Activated naive CD8-positive, alpha-beta T cell (primary cell): ENCODE data around the gene TMCO4.
"Not testable (repeated sequence)": the region's sequence is repeated elsewhere in the genome, so short reads cannot be mapped to it uniquely, and the experiment has no call there.

ENCODE experiments used
- H3K27ac Mint-ChIP-seq: one replicate; pipeline ENCODE4 v1.8.0; 2021; ENCODE audit warnings: mixed read lengths
- H3K27me3 Mint-ChIP-seq: one replicate; pipeline ENCODE4 v1.8.0; 2021; ENCODE audit warnings: mixed read lengths
- H3K36me3 Mint-ChIP-seq: one replicate; pipeline ENCODE4 v1.8.0; 2021; ENCODE audit warnings: mixed read lengths
- H3K4me1 Mint-ChIP-seq: one replicate; pipeline ENCODE4 v1.8.0; 2021; ENCODE audit warnings: low read depth, mixed read lengths
- H3K4me3 Mint-ChIP-seq: one replicate; pipeline ENCODE4 v1.8.0; 2021; ENCODE audit warnings: mild to moderate bottlenecking, mixed read lengths
- H3K9me3 Mint-ChIP-seq: one replicate; pipeline ENCODE4 v1.8.0; 2021; ENCODE audit warnings: low read depth, mixed read lengths

The TMCO4 gene

DNA sequence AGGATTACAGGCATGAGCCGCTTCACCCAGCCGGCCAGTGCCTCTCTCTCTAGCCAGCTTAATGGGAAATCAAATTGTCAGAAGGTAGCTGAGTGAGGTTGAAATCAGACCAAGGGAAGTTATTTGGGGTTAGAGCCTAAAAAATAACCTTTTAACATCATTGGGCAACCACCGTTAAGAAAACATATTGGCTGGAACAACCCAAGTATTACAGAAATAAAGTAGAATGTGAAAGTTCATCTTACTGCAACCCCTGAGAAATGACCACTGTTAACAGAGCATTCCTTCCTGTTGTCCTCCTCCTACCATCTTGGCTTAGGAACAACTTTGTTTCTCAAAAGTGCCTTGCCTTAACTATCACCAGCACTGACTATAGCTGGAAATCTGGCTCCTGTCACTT lies 18.6 kb upstream of the TMCO4 start:
- no peaks in the 10 kb centered on the region for H3K9me3 Mint-ChIP-seq
- no peaks in the 10 kb centered on the region for H3K4me1 Mint-ChIP-seq
- H3K27me3 Mint-ChIP-seq = no peaks in the 10 kb centered on the region
- H3K4me3 Mint-ChIP-seq = no peak overlapping the region
- no peaks in the 10 kb centered on the region for H3K36me3 Mint-ChIP-seq
- H3K27ac Mint-ChIP-seq = no peak overlapping the region

DNA sequence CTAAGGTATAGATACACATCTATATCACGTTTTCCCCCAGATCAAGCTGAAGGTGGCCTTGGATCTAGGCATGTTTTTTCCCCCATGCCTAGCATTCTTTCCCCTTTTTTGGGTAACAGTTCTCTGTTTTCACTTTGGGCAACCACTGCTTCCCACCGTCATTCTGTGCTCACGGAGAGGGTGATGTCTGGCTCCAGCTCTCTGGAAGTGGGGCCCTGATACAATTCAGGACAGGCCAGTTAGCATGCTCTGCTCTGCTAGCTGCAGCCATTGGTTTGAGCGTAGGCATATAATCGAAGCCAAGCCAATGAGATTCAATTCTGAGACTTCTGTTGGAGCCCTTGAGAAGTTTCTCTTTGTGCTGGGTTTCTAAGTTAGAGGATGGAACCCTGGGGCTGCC lies 17.4 kb upstream of the TMCO4 start:
- Mint-ChIP-seq H3K9me3 (no peaks in the 10 kb centered on the region), H3K27ac (no peak overlapping the region), H3K4me1 (no peaks in the 10 kb centered on the region), H3K4me3 (no peak overlapping the region), H3K36me3 (no peaks in the 10 kb centered on the region), H3K27me3 (no peaks in the 10 kb centered on the region)

- H3K27me3 Mint-ChIP-seq, H3K36me3 Mint-ChIP-seq, H3K4me1 Mint-ChIP-seq, H3K4me3 Mint-ChIP-seq, H3K27ac Mint-ChIP-seq, H3K9me3 Mint-ChIP-seq: not testable (repeated sequence)
These were observed 17.0 kb upstream of the TMCO4 start for GRCh38 chr1:19816737-19817086.

DNA sequence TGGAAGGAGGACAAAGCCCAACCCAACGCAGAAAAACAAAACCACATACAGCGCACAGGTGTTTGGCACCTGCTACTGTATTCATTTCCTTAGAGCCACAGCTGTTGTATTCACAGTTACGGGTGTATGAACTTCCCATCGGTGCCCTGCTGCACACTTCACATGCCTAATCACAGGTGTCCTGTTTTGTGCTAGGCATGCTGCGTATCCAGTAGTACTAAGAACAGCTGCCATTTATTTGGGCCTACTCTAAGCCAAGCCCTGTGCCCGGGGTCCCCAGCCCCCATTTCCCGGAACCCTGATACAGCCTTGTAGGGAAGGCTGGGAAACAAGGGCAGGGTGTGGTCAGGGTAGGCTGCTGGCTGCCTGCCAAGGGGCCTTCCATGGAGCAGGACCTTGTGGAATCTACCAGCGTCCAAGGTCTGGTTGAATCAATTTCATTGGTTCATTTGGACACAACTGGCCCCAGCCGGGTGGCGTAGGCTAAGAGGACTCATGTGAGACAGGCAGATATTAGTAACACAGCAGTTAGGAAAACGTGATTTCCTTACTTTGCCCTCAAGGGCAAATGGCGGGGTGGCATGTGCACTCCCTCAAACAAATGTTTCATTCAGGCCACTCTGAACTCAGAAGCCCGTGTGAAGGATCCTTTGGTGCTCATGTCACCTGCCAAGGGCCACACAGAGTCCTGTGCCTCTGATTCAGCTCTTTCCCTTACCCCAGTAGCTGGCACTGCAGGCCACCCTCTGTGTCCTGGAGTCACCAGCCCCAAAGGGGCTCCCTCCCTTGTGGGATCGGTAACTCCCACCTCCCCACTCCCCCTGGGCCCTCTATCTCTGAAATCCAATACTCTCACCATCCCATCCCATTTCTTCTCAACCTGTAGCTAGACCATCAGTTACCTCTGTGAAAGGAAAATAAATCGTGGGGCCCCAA lies 16.4 kb upstream of the TMCO4 start:
- Mint-ChIP-seq H3K4me1 (no peaks in the 10 kb centered on the region), H3K27ac (no peak overlapping the region), H3K9me3 (no peaks in the 10 kb centered on the region), H3K27me3 (no peaks in the 10 kb centered on the region), H3K36me3 (no peaks in the 10 kb centered on the region), H3K4me3 (no peak overlapping the region)

DNA sequence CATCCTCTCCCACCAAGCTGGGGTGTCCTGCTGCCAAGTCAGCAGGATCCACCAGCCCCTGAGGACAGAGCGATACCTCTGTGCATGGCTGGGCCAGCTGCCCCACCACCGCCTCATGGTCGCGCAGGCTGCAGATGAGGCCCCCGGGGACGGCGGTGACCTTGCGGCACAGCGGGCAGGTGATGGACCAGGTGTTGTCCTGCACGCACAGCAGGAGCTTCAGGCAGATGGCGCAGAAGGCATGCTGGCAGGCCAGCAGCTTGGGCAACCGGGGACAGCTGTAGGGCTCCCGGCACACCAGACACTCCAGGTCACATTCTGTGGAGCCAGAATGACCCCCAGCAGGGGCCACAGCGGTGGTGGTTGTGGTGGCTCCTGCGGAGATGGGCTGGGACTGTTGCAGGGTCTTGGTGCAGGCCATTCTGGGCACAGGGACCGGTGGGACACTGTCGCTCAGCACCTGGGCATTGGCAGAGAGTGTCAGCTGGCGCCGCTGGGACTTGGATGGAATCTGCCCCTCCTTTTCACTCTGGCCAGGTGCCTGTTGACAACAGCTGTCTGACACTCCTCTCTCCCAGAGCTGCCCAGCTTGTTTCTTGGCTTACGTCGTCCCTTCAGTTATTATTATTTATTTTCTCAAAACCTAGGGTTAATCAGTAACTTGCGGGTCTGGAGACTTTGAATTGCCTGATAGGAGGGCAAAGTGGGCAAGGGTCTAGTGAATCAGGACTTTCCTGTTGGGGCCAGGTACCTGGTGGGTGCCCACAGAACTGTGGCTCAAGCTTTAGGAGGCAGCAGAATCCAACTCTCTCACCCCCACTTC lies 15.2 kb upstream of the TMCO4 start, which contains the start of gene RNF186:
Gene RNF186, minus strand, starts transcription at position 603 of the 823 bp plus-strand sequence. Its CDS starts 182 bp downstream, at position 421.
- Mint-ChIP-seq H3K27ac (no peak within 1 kb of the TSS), H3K4me1 (no peaks in the 10 kb centered on the region), H3K36me3 (no peaks in the 10 kb centered on the region), H3K27me3 (no peaks in the 10 kb centered on the region), H3K4me3 (no peak within 1 kb of the TSS), H3K9me3 (no peaks in the 10 kb centered on the region)

- H3K36me3 Mint-ChIP-seq = no peaks in the 10 kb centered on the region
- H3K4me1 Mint-ChIP-seq = no peaks in the 10 kb centered on the region
- no peak overlapping the region for H3K27ac Mint-ChIP-seq
- no peaks in the 10 kb centered on the region for H3K9me3 Mint-ChIP-seq
- no peak overlapping the region for H3K4me3 Mint-ChIP-seq
- no peaks in the 10 kb centered on the region for H3K27me3 Mint-ChIP-seq
These were observed 14.5 kb upstream of the TMCO4 start for GRCh38 chr1:19814244-19814661.

DNA sequence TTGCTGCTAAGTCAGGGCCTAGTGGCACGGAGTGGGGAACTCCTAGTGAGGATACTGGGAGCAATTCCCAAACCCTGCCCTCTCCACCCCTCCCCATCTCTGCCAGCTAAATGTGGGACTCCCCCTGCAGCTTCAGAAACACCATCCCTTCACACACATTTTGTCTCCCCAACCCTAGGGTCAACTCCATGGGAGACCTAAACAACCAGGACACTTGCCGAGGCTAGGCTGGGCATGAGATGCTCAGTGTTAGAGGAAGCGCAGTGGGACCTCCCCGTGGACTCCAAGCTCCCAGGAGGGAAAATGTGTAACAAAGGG lies 13.9 kb upstream of the TMCO4 start:
- no peak overlapping the region for H3K27ac Mint-ChIP-seq
- H3K4me1 Mint-ChIP-seq = no peaks in the 10 kb centered on the region
- no peaks in the 10 kb centered on the region for H3K9me3 Mint-ChIP-seq
- H3K36me3 Mint-ChIP-seq = no peaks in the 10 kb centered on the region
- no peaks in the 10 kb centered on the region for H3K27me3 Mint-ChIP-seq
- no peak overlapping the region for H3K4me3 Mint-ChIP-seq

DNA sequence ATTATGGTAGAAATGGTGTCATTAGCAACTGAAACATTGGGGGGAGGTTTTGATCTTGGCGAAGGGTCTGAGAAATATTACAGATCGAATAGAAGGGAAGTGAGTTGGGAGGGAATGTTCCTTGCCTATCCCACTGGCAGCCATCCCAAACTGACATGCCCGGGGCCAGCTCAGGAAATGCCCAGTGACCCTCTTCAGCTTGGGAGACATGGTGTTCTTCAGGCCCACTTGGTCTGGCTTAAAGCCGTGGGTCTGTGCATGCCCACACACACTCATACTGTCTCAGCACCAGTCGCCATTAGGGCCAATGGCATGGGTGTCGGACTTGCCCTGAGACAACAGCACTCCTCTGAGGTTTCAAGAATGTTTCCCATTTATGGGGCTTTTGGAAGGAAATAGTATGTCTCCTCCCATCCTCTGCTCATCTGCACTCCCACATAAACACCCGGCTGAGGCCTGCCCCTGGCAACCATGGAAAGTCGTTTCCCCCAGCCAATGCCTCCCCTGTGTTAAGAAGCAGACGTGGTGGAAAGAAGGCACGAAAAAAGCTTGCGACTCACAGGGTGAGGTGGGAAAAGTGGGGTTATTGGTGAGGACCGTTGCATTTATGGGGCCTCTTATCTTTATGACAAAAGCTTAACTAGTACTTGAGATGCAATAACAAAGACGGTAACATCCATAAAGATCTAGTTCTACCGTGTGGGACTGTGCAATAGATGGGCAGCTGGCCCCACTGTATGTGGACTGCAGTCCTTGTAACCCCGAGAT lies 13.3 kb upstream of the TMCO4 start:
- Mint-ChIP-seq H3K27me3 (no peaks in the 10 kb centered on the region), H3K36me3 (no peaks in the 10 kb centered on the region), H3K4me1 (no peaks in the 10 kb centered on the region), H3K9me3 (no peaks in the 10 kb centered on the region), H3K4me3 (no peak overlapping the region), H3K27ac (no peak overlapping the region)

GRCh38 chr1:19811206-19811851 lies 11.6 kb upstream of the TMCO4 start:
- Mint-ChIP-seq H3K4me3 (no peak overlapping the region), H3K9me3 (no peaks in the 10 kb centered on the region), H3K27ac (no peak overlapping the region), H3K27me3 (no peaks in the 10 kb centered on the region), H3K4me1 (no peaks in the 10 kb centered on the region), H3K36me3 (no peaks in the 10 kb centered on the region)

DNA sequence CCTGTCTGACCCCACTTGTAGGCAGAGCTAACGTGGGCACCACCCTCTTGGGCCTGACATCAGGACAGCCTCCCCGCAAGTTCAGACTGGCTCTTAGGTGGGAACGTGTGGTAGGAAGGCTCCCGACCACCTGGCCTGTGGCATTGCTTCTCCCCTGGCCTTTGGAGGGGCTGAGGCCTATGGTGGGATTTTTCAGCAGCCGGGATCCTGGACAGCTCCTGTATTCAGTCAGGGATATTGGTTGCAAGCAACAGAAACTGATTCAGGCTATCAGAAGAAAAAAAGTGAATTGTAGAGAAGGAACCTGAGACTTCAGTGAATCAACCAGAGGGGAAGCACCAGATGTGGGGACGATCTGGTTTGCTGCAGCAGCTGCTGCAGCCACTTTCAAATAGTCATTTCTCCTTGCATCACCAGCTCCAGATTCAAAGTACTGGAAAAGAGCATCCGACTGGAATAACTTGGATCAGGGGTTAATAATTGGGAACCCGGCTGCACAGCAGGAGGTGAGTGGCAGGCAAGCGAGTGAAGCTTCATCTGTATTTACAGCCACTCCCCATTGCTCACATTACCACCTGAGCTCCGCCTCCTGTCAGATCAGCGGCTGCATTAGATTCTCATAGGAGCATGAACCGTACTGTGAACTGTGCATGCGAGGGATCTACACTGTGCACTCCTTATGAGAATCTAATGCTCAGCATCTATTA lies 9.5 kb upstream of the TMCO4 start:
- Mint-ChIP-seq H3K36me3 (no peaks in the 10 kb centered on the region), H3K4me1 (no peaks in the 10 kb centered on the region), H3K4me3 (no peak overlapping the region), H3K9me3 (no peaks in the 10 kb centered on the region), H3K27me3 (no peaks in the 10 kb centered on the region), H3K27ac (no peak overlapping the region)

GRCh38 chr1:19808351-19808750 lies 8.6 kb upstream of the TMCO4 start:
- Mint-ChIP-seq H3K27me3 (no peaks in the 10 kb centered on the region), H3K4me1 (no peaks in the 10 kb centered on the region), H3K27ac (no peak overlapping the region), H3K9me3 (no peaks in the 10 kb centered on the region), H3K4me3 (no peak overlapping the region), H3K36me3 (no peaks in the 10 kb centered on the region)

DNA sequence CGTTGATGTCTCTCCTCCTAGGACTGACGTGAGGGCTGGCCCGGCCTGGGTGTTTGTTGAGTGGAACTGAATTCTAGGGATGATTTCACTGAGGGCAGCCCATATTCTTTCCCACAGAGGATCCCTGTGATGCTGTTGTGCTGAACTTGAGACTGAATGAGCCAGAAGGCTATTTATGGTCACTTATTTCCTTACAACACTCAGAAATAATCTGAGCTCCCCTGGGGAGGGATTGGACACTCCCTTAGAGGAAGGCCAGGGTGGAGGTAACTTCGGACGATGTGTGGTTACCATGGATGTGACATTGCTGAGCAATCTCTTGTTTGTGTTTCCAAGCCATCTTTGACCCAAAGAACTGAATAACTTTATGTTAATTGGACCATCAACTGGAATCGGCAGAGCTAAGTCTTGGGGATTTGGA lies 5.1 kb upstream of the TMCO4 start:
- peaks cover 11% of the 10 kb centered on the region for H3K4me1 Mint-ChIP-seq
- H3K9me3 Mint-ChIP-seq = no peaks in the 10 kb centered on the region
- H3K36me3 Mint-ChIP-seq = no peaks in the 10 kb centered on the region
- H3K4me3 Mint-ChIP-seq = no peak overlapping the region
- no peak overlapping the region for H3K27ac Mint-ChIP-seq
- no peaks in the 10 kb centered on the region for H3K27me3 Mint-ChIP-seq

DNA sequence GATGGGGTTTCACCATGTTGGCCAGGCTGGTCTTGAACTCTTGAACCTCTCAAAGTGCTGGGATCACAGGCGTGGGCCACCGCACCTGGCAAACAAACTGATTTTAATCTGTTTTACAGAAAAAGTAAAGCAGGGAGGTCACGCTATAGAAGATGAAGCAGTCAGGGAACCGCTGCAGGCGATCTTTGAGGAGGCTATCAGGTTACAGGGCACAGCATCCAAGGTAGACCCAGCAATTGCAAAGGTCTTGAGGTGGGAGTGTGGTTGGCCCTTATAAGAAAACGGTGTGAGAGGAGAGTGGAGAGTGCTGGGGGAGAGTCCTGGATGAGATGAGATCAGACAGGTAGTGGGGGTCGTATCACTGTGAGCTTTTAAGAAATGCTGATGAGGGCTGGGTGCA lies 2.6 kb upstream of the TMCO4 start:
- no peak overlapping the region for H3K27ac Mint-ChIP-seq
- no peak overlapping the region for H3K4me3 Mint-ChIP-seq

More for the DNA sequence above, 2.6 kb upstream of the TMCO4 start:
- H3K27me3 Mint-ChIP-seq = no peaks in the 10 kb centered on the region
- H3K36me3 Mint-ChIP-seq = no peaks in the 10 kb centered on the region
- H3K4me1 Mint-ChIP-seq = peaks cover 24% of the 10 kb centered on the region
- H3K9me3 Mint-ChIP-seq = no peaks in the 10 kb centered on the region
